Right cardiac atrium (tissue), 5 donors: ENCODE measurements around the gene NSFL1C. TPM values are rescaled to one million over a fixed set of nuclear protein-coding genes. Genes with fewer than 3 reads are reported as not detected.
"Not testable (repeated sequence)": the region's sequence is repeated elsewhere in the genome, so short reads cannot be mapped to it uniquely, and the experiment has no call there.

ENCODE experiments used
- ATAC-seq, 2 donors: fragments of 200-7000 bp; cut with Tn5 transposase; one replicate each; pipeline versions ENCODE4 v1.8.0 to v1.9.1; 2020; ENCODE audit warnings: moderate library complexity in 2 of 2, mild to moderate bottlenecking in 1 of 2
- DNase-seq, 3 donors: peaks; one replicate each; pipeline ENCODE4 v3.0.0-alpha.2; 2020
- H3K27ac ChIP-seq: one replicate; pipeline ENCODE4 v1.5.1; 2013; ENCODE audit warnings: mild to moderate bottlenecking, low read length, control low read depth, moderate library complexity
- H3K27me3 ChIP-seq: one replicate; pipeline ENCODE4 v1.6.1; 2013; ENCODE audit not compliant: control insufficient read depth, insufficient read depth
- H3K4me1 ChIP-seq: one replicate; pipeline ENCODE4 v1.6.1; 2013; ENCODE audit warnings: low read length; ENCODE audit not compliant: control insufficient read depth, insufficient read depth
- H3K4me3 ChIP-seq: one replicate; pipeline ENCODE4 v1.5.1; 2013; ENCODE audit warnings: low read length, control low read depth
- H3K9me3 ChIP-seq: one replicate; pipeline ENCODE4 v1.6.1; 2013; ENCODE audit warnings: low read length; ENCODE audit not compliant: control insufficient read depth
- WGBS: extraction: QIAGEN DNeasy Blood & Tissue Kit; methylation state at CpG from one replicate; pipeline ENCODE4 v1.1.7; 2013; 5-methylcytosine and 5-hydroxymethylcytosine counted together
- intact Hi-C, 4 donors: fragments of 100-400 bp; cut with DNase I; formaldehyde crosslinking; loops; one replicate each; pipeline versions ENCODE4 v1.11.0 to v1.14.0; 2022 to 2023
- polyA plus RNA-seq: library from polyadenylated mRNA; stranded (reverse); fragments of 200-250 nt; gene quantifications from one replicate; pipeline ENCODE4 v1.2.3, GENCODE V29; 2013
- total RNA-seq, 4 donors: library from RNA; stranded (reverse); fragmentation: NEBNext Ultra II Directional; extraction: Animal tissue kit (Norgen Biotek cat#: 25700); gene quantifications; one replicate each; pipeline ENCODE4 v1.2.1, GENCODE V29; 2021
- donor health status: healthy with polysubstance abuse.
- donor health status: DM: no; HTN: yes; CAD: no.
- donor health status: DM: no; HTN: no; CAD: no.
- donor health status: DM: no; HTN: yes; CAD: no; lungs with severe emphysema.
- donor health status: DM: yes; HTN: yes; CAD: no.

Gene NSFL1C
- total and polyA plus RNA-seq, 5 donors, result 36.3 to 65.6 (median 56.7) TPM

GRCh38 chr20:1497371-1497770, 30.7 kb upstream of the NSFL1C start:
- H3K4me1 ChIP-seq, ATAC-seq, H3K27me3 ChIP-seq, H3K27ac ChIP-seq, DNase-seq, H3K9me3 ChIP-seq, H3K4me3 ChIP-seq, intact Hi-C loops: not testable (repeated sequence)
- 97% methylated on average over 5 of the region's 5 CpGs for WGBS

DNA sequence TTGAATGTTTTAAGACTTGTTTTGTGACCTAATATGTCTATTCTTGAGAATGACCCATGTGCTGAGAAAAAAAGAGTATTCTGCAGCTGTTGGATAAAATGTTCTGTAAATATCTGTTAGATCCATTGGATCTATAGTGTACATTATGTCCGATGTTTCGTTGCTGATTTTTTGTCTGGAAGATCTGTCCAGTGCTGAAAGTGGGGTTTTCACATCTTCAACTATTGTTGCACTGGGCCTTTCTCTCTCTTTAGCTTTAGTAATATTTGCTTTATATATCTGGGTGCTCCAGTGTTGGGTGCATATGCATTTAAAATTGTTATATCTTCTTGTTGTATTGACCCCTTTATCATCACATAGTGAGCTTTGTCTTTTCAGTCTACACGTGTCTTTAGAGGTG, 30.3 kb upstream of the NSFL1C start:
- H3K27ac ChIP-seq, result no peak overlapping the region
- no peaks in the 10 kb centered on the region for H3K27me3 ChIP-seq
- no peaks in the 10 kb centered on the region for H3K9me3 ChIP-seq
- DNase-seq (no peak), ATAC-seq (no peak)
- H3K4me3 ChIP-seq, result no peak overlapping the region
- no peaks in the 10 kb centered on the region for H3K4me1 ChIP-seq
- intact Hi-C loops, result no loop called here
- WGBS, result 86% methylated on average over 3 of the region's 3 CpGs

- H3K27ac ChIP-seq, result no peak overlapping the region
- 42% methylated on average over 3 of the region's 3 CpGs for WGBS
Measured at GRCh38 chr20:1494436-1494835, 27.8 kb upstream of the NSFL1C start.

GRCh38 chr20:1493536-1493935, 26.9 kb upstream of the NSFL1C start:
- no peaks in the 10 kb centered on the region for H3K27me3 ChIP-seq
- no peak overlapping the region for H3K27ac ChIP-seq
- no peaks in the 10 kb centered on the region for H3K4me1 ChIP-seq
- 63% methylated on average over 1 of the region's 1 CpG for WGBS
- intact Hi-C loops, result no loop called here
- no peak overlapping the region for H3K4me3 ChIP-seq
- no peak for DNase-seq
- ATAC-seq, result no peak
- no peaks in the 10 kb centered on the region for H3K9me3 ChIP-seq

More at GRCh38 chr20:1494436-1494835, 27.8 kb upstream of the NSFL1C start:
- Histone ChIP-seq H3K27me3 (no peaks in the 10 kb centered on the region), H3K9me3 (no peaks in the 10 kb centered on the region), H3K4me1 (no peaks in the 10 kb centered on the region), H3K4me3 (no peak overlapping the region)
- ATAC-seq (no peak), DNase-seq (no peak)
- intact Hi-C loops, result no loop called here

- H3K27me3 ChIP-seq, result no peaks in the 10 kb centered on the region
- H3K9me3 ChIP-seq, result no peaks in the 10 kb centered on the region
- no peak overlapping the region for H3K4me3 ChIP-seq
- no peak overlapping the region for H3K27ac ChIP-seq
- H3K4me1 ChIP-seq, result no peaks in the 10 kb centered on the region
- 52% methylated on average over 2 of the region's 2 CpGs for WGBS
- DNase-seq (no peak), ATAC-seq (peak; percentile 24 to 44)
- intact Hi-C loops, result no loop called here
Measured at GRCh38 chr20:1491860-1492642, 25.4 kb upstream of the NSFL1C start.

GRCh38 chr20:1491281-1491840, 24.7 kb upstream of the NSFL1C start, which contains the start of gene SIRPB2:
Gene SIRPB2 (minus strand): TSS chr20:1491420. CDS start chr20:1491359, 61 bp downstream.
- DNase-seq (peak; percentile 55 to 77 (median 75)), ATAC-seq (peak; percentile 85 to 91)
- Histone ChIP-seq H3K4me3 (peak within 1 kb of the TSS; percentile 17), H3K27ac (peak within 1 kb of the TSS; percentile 28), H3K9me3 (no peaks in the 10 kb centered on the region), H3K27me3 (no peaks in the 10 kb centered on the region), H3K4me1 (no peaks in the 10 kb centered on the region)
- WGBS, result 50% methylated on average over 11 of the region's 11 CpGs
- intact Hi-C loops, result no loop called here

GRCh38 chr20:1490643-1491195, 24.1 kb upstream of the NSFL1C start:
- peak overlapping the region; percentile 17 for H3K4me3 ChIP-seq

GRCh38 chr20:1489764-1490436, 23.3 kb upstream of the NSFL1C start:
- no peaks in the 10 kb centered on the region for H3K4me1 ChIP-seq
- no peak overlapping the region for H3K27ac ChIP-seq
- intact Hi-C loops, result no loop called here
- peak; percentile 58 for ATAC-seq
- no peak overlapping the region for H3K4me3 ChIP-seq
- DNase-seq, result peak in 1 of 3 donors; percentile 54
- WGBS, result 76% methylated on average over 6 of the region's 6 CpGs
- no peaks in the 10 kb centered on the region for H3K27me3 ChIP-seq
- no peaks in the 10 kb centered on the region for H3K9me3 ChIP-seq

More at GRCh38 chr20:1490643-1491195, 24.1 kb upstream of the NSFL1C start:
- ATAC-seq (no peak), DNase-seq (no peak)
- Histone ChIP-seq H3K27me3 (no peaks in the 10 kb centered on the region), H3K4me1 (no peaks in the 10 kb centered on the region), H3K27ac (peak overlapping the region; percentile 28), H3K9me3 (no peaks in the 10 kb centered on the region)
- intact Hi-C loops, result no loop called here
- WGBS, result 72% methylated on average over 9 of the region's 9 CpGs

DNA sequence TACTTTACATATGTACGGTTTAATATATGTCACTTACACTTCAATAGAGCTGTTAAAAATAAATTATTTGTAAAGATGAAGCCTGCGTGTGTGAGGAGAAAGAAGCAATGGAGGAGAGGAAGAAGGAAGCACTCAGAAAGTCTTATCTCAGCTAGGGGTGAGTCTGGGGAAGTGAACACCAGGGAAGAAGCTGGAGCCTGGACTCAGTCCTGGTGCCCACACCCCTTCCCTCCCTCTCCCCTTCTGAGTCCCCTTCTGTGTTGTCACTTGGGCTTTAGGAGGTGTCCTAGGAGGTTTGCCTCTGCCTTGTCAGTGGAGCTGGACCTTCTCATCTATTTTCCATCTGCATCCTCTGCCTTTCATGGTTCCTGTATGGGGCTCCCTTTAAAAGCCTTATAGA, 22.7 kb upstream of the NSFL1C start:
- no peak overlapping the region for H3K4me3 ChIP-seq
- WGBS, result 71% methylated on average over 2 of the region's 2 CpGs
- ATAC-seq (peak in 1 of 2 donors; percentile 17), DNase-seq (no peak)
- H3K9me3 ChIP-seq, result no peaks in the 10 kb centered on the region
- no peaks in the 10 kb centered on the region for H3K4me1 ChIP-seq
- no peaks in the 10 kb centered on the region for H3K27me3 ChIP-seq
- no peak overlapping the region for H3K27ac ChIP-seq
- intact Hi-C loops, result no loop called here

- no peak for DNase-seq
- Histone ChIP-seq H3K4me1 (no peaks in the 10 kb centered on the region), H3K27me3 (no peaks in the 10 kb centered on the region), H3K4me3 (no peak overlapping the region), H3K27ac (no peak overlapping the region), H3K9me3 (no peaks in the 10 kb centered on the region)
- intact Hi-C loops, result no loop called here
- 90% methylated on average over 2 of the region's 2 CpGs for WGBS
- no peak for ATAC-seq
Measured at GRCh38 chr20:1486566-1486965, 19.9 kb upstream of the NSFL1C start.
